Endothelial cell of umbilical vein (primary cell): ENCODE measurements around the gene HES3. TPM values are rescaled to one million over a fixed set of nuclear protein-coding genes. Genes with fewer than 3 reads are reported as not detected.
A peak's percentile ranks its signal among the peaks of the same experiment; 100 is the strongest.

Experiments
- BruUV-seq: library from RNA; stranded (reverse); fragments of 400-500 nt; replicated peaks from 2 replicates; lab custom pipeline; 2021; lab: Mats Ljungman, UMichigan
- CTCF ChIA-PET: fragments of 300-600, 350-600 bp; sonication (Branson Sonifier 250); formaldehyde crosslinking; loops from one replicate; lab custom pipeline; 2021; ENCODE audit warnings: antibody characterized with exemption, inconsistent platforms; lab: Charles Lee
- POLR2A ChIA-PET: fragments of 300-600, 350-600 bp; sonication (Branson Sonifier 250); formaldehyde crosslinking; loops from one replicate; lab custom pipeline; 2021; ENCODE audit warnings: antibody characterized with exemption, inconsistent platforms; lab: Charles Lee
- DNase-seq: peaks from one replicate; pipeline ENCODE4 v3.0.0-alpha.2; 2011; ENCODE audit warnings: low read depth, low spot score
- FAIRE-seq: peaks from 2 replicates; lab custom pipeline; 2011; peaks lifted over from hg19 to GRCh38; lab: Jason Lieb, UNC
- H2AFZ ChIP-seq: 2 replicates; pipeline ENCODE4 v1.6.0; 2012; ENCODE audit warnings: low read depth, low read length, control low read depth, inconsistent platforms
- H3K27ac ChIP-seq: 2 replicates; pipeline ENCODE4 v1.5.1; 2011; ENCODE audit warnings: low read depth, mild to moderate bottlenecking, control low read depth, low read length, moderate library complexity; ENCODE audit not compliant: insufficient read depth
- H3K27me3 ChIP-seq, 2 experiments: 2 replicates each; pipeline versions ENCODE4 v1.6.0 to v1.6.1; 2011; ENCODE audit warnings: low read length in 2 of 2, mixed read lengths in 1 of 2; ENCODE audit not compliant: control insufficient read depth in 2 of 2, insufficient read depth in 2 of 2
- H3K36me3 ChIP-seq, 2 experiments: 2 replicates in 1 of 2; 3 replicates in 1 of 2; pipeline ENCODE4 v1.5.1; 2011; ENCODE audit warnings: low read length in 2 of 2, mild to moderate bottlenecking in 1 of 2, moderate library complexity in 1 of 2; ENCODE audit not compliant: control insufficient read depth in 2 of 2, insufficient read depth in 2 of 2; ENCODE audit errors: extremely low read depth in 1 of 2
- H3K4me1 ChIP-seq: 3 replicates; pipeline ENCODE4 v1.5.1; 2011; ENCODE audit warnings: mild to moderate bottlenecking, low read length; ENCODE audit not compliant: control insufficient read depth, insufficient read depth; ENCODE audit errors: extremely low read depth
- H3K4me2 ChIP-seq: 2 replicates; pipeline ENCODE4 v1.6.1; 2011; ENCODE audit warnings: low read length, control low read depth, mixed read lengths; ENCODE audit not compliant: insufficient read depth
- H3K4me3 ChIP-seq, 3 experiments: fragments of 200-600 bp in 1 of 3; sonication (generic), shearing (Covaris generic) in 1 of 3; replicated peaks in 1 of 3; 2 replicates each; pipeline ENCODE4 v1.5.1; 2011 to 2016; ENCODE audit warnings: control low read depth in 3 of 3, low read length in 3 of 3, mild to moderate bottlenecking in 2 of 3, inconsistent platforms in 1 of 3, low read depth in 1 of 3, moderate library complexity in 1 of 3; ENCODE audit not compliant: insufficient read depth in 1 of 3
- H3K79me2 ChIP-seq: 2 replicates; pipeline ENCODE4 v1.6.0; 2012; ENCODE audit warnings: low read length, inconsistent platforms; ENCODE audit not compliant: control insufficient read depth, insufficient read depth
- H3K9ac ChIP-seq: replicated peaks from 2 replicates; pipeline ENCODE3; 2011; ENCODE audit warnings: low read length, control low read depth; ENCODE audit not compliant: insufficient read depth; ENCODE audit errors: extremely low read depth
- H3K9me1 ChIP-seq: replicated peaks from 3 replicates; pipeline ENCODE4 v1.6.0; 2011; ENCODE audit warnings: mild to moderate bottlenecking, low read length; ENCODE audit not compliant: control insufficient read depth, insufficient read depth; ENCODE audit errors: extremely low read depth
- H3K9me3 ChIP-seq: replicated peaks from 2 replicates; pipeline ENCODE4 v1.5.1; 2012; ENCODE audit warnings: low read length, inconsistent platforms; ENCODE audit not compliant: control insufficient read depth, insufficient read depth
- H4K20me1 ChIP-seq: replicated peaks from 2 replicates; pipeline ENCODE3; 2011; ENCODE audit warnings: mild to moderate bottlenecking, low read length; ENCODE audit not compliant: control insufficient read depth, insufficient read depth; ENCODE audit errors: extremely low read depth
- dilution Hi-C: fragments of 300-500 bp; cut with MboI; formaldehyde crosslinking; loops from one replicate; pipeline ENCODE4 v1.15.0; 2019; ENCODE audit warnings: low sequenced_read_pairs; ENCODE audit not compliant: extremely low pct_ligation_motif_present
- intact Hi-C: fragments of 100-400 bp; cut with micrococcal nuclease; formaldehyde crosslinking; loops from one replicate; pipeline ENCODE4 v1.10.0; 2022
- polyA plus RNA-seq, 4 experiments: library from polyadenylated mRNA; depleted of rRNA in 3 of 4; stranded (reverse) in 3 of 4; unstranded in 1 of 4; fragments of >200 nt; gene quantifications; 2 replicates each; pipeline versions ENCODE4 v1.2.1 to v1.2.3, GENCODE V29; 2011 to 2012; ENCODE audit warnings: missing spikeins in 1 of 4
- total RNA-seq: library from RNA; stranded (reverse); gene quantifications from 2 replicates; pipeline ENCODE4 v1.2.3, GENCODE V29; 2021
- TF ChIP-seq, protein P1 (sequence below): IDR thresholded peaks from 2 replicates; pipeline ENCODE4 v1.6.1; 2011; ENCODE audit not compliant: insufficient read depth, insufficient read length
- TF ChIP-seq, protein P2 (sequence below), 2 donors: IDR thresholded peaks; 1 replicate in 1 of 2; 2 replicates in 1 of 2; pipeline ENCODE4 v1.5.1; 2011; ENCODE audit warnings: low read length in 2 of 2, mild to moderate bottlenecking in 2 of 2, moderate library complexity in 2 of 2, control low read depth in 1 of 2, inconsistent platforms in 1 of 2, low read depth in 1 of 2; ENCODE audit not compliant: insufficient read depth in 1 of 2; ENCODE audit errors: extremely low read depth in 1 of 2

Gene HES3
- total and polyA plus RNA-seq, 2 donors (not counting 3 experiments of a cell fraction or from before 2014, with no cell fraction given) = not detected

DNA sequence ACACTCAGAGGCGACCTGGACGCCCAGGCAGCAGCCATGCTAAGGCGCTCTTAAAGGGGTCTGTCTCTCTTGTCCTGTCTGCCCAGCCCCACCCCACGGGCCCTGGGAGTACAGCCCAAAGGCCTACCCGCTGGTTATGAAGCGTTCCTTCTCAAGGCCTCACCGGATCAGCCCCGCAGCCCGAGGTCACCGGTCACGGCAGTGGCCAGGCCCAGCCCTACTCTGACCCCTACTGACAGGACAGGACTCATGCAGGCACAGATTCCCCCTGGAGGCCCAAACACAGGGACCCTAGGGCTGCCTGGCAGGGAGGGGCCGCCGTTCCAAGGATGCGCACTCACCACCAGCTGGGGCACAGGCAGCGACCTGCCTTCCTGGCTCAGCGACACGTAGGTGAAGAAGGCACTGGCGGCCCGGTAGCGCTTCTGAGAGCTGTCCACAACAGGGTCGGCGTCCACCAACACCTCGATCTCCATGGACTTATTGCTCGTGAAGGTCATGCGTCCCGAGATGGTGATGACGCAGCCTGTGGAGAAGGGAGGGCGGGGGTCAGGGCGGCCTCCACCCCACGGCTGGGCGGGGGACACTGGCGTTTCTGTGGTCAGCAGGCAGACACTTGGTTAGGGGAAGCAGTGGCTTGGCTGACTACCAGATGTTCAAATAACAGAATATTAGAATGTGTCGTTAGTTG is 36.9 kb downstream of the HES3 start:
- Histone ChIP-seq H3K27ac (no peak overlapping the region), H3K4me1 (no peaks in the 10 kb centered on the region), H3K9ac (no peak overlapping the region), H4K20me1 (no peaks in the 10 kb centered on the region), H3K36me3 (no peaks in the 10 kb centered on the region), H2AFZ (no peak overlapping the region), H3K9me1 (no peaks in the 10 kb centered on the region), H3K79me2 (no peaks in the 10 kb centered on the region), H3K4me3 (no peak overlapping the region), H3K4me2 (no peak overlapping the region), H3K27me3 (no peaks in the 10 kb centered on the region), H3K9me3 (no peaks in the 10 kb centered on the region)
- CTCF ChIA-PET = interaction anchor here (1.2 kb wide), 1 partner anchor 36 kb away, joined by 3 read pairs; no protein-coding TSS in a partner anchor
- POLR2A ChIA-PET = no interaction called here
- no TSS peak for BruUV-seq
- no peak for FAIRE-seq
- TF ChIP-seq, protein P1, sequence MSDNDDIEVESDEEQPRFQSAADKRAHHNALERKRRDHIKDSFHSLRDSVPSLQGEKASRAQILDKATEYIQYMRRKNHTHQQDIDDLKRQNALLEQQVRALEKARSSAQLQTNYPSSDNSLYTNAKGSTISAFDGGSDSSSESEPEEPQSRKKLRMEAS = no peak
- TF ChIP-seq, protein P2, sequence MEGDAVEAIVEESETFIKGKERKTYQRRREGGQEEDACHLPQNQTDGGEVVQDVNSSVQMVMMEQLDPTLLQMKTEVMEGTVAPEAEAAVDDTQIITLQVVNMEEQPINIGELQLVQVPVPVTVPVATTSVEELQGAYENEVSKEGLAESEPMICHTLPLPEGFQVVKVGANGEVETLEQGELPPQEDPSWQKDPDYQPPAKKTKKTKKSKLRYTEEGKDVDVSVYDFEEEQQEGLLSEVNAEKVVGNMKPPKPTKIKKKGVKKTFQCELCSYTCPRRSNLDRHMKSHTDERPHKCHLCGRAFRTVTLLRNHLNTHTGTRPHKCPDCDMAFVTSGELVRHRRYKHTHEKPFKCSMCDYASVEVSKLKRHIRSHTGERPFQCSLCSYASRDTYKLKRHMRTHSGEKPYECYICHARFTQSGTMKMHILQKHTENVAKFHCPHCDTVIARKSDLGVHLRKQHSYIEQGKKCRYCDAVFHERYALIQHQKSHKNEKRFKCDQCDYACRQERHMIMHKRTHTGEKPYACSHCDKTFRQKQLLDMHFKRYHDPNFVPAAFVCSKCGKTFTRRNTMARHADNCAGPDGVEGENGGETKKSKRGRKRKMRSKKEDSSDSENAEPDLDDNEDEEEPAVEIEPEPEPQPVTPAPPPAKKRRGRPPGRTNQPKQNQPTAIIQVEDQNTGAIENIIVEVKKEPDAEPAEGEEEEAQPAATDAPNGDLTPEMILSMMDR (IDR thresholded peaks at IDR 0.05; ENCODE audit: extremely low read depth in 1 of 2, insufficient read depth in 1 of 2, low read depth in 1 of 2, low read length in 2 of 2) = peak; percentile 8 to 32
- no peak for DNase-seq
- intact Hi-C loops = loop anchor here (1.0 kb wide), 1 partner anchor 35 kb away; no protein-coding TSS in a partner anchor
- dilution Hi-C loops = no loop called here
